ENCODE measurements around the gene PARD3. TPM values are rescaled to one million over a fixed set of nuclear protein-coding genes. Genes with fewer than 3 reads are reported as not detected.

The PARD3 gene
- total and polyA plus RNA-seq, 12 donors: 17.0 to 93.8 (median 47.3) TPM

- WGBS, 4 donors: 64 to 75% (median 69%) methylated on average over 6 of the region's 6 CpGs
- TF ChIP-seq POLR2A (IDR thresholded peaks at IDR 0.05) (no peak), CTCF (IDR thresholded peaks at IDR 0.05) (no peak)
- H3K4me1 ChIP-seq (replicated peaks in 1 of 2): peaks cover 14 to 22% of the 10 kb centered on the region in 2 donors
These were observed 517.4 kb downstream of the PARD3 start for GRCh38 chr10:34297541-34298345.

GRCh38 chr10:34295142-34295548 is 520.0 kb downstream of the PARD3 start:
- H3K4me3 ChIP-seq: no peak overlapping the region
- TF ChIP-seq CTCF (IDR thresholded peaks at IDR 0.05): no peak
- no peak for TF ChIP-seq POLR2A (IDR thresholded peaks at IDR 0.05)
- H3K9me3 ChIP-seq (replicated peaks in 1 of 3): no peaks in the 10 kb centered on the region
- 65 to 78% (median 72%) methylated on average over 6 of the region's 6 CpGs for WGBS, 4 donors
- H3K4me1 ChIP-seq (replicated peaks in 1 of 2): peaks cover 34 to 48% of the 10 kb centered on the region in 2 donors
- H3K27ac ChIP-seq: peak overlapping the region in 1 of 5 donors; percentile 13
- peak in 3 of 7 donors; percentile 11 to 62 (median 30) for DNase-seq
- intact Hi-C loops (cut with DNase I): no loop called here
- no peaks in the 10 kb centered on the region for H3K27me3 ChIP-seq
- no peaks in the 10 kb centered on the region for H3K36me3 ChIP-seq (replicated peaks in 1 of 2)

More at GRCh38 chr10:34297541-34298345, 517.4 kb downstream of the PARD3 start:
- DNase-seq: no peak
- Histone ChIP-seq H3K36me3 (replicated peaks in 1 of 2) (no peaks in the 10 kb centered on the region), H3K4me3 (no peak overlapping the region), H3K9me3 (replicated peaks in 1 of 3) (no peaks in the 10 kb centered on the region), H3K27me3 (no peaks in the 10 kb centered on the region), H3K27ac (peak overlapping the region in 2 of 5 donors; percentile 26 to 66)
- intact Hi-C loops (cut with DNase I): no loop called here

GRCh38 chr10:34294137-34294536 is 521.0 kb downstream of the PARD3 start:
- intact Hi-C loops (cut with DNase I): no loop called here
- TF ChIP-seq CTCF (IDR thresholded peaks at IDR 0.05): no peak
- no peak for TF ChIP-seq POLR2A (IDR thresholded peaks at IDR 0.05)
- Histone ChIP-seq H3K27me3 (no peaks in the 10 kb centered on the region), H3K4me3 (no peak overlapping the region), H3K36me3 (replicated peaks in 1 of 2) (no peaks in the 10 kb centered on the region), H3K4me1 (replicated peaks in 1 of 2) (peaks cover 26 to 43% of the 10 kb centered on the region in 2 donors), H3K27ac (peak overlapping the region in 2 of 5 donors; percentile 20 to 21), H3K9me3 (replicated peaks in 1 of 3) (no peaks in the 10 kb centered on the region)
- 93 to 96% (median 94%) methylated on average over 5 of the region's 5 CpGs for WGBS, 4 donors
- no peak for DNase-seq

GRCh38 chr10:34292675-34293074 is 522.4 kb downstream of the PARD3 start:
- peaks cover 20 to 42% of the 10 kb centered on the region in 2 donors for H3K4me1 ChIP-seq (replicated peaks in 1 of 2)
- no peak overlapping the region for H3K4me3 ChIP-seq
- intact Hi-C loops (cut with DNase I): no loop called here
- no peaks in the 10 kb centered on the region for H3K36me3 ChIP-seq (replicated peaks in 1 of 2)
- DNase-seq: no peak
- H3K27ac ChIP-seq: peak overlapping the region in 3 of 5 donors; percentile 46 to 69 (median 65)
- H3K9me3 ChIP-seq (replicated peaks in 1 of 3): no peaks in the 10 kb centered on the region
- TF ChIP-seq POLR2A (IDR thresholded peaks at IDR 0.05) (no peak), CTCF (IDR thresholded peaks at IDR 0.05) (no peak)
- no peaks in the 10 kb centered on the region for H3K27me3 ChIP-seq
- 90 to 93% (median 90%) methylated on average over 2 of the region's 2 CpGs for WGBS, 4 donors
